ENCODE results near the gene AGRN. TPM values are rescaled to one million over a fixed set of nuclear protein-coding genes. Genes with fewer than 3 reads are reported as not detected.
"Not testable (repeated sequence)": the region's sequence is repeated elsewhere in the genome, so short reads cannot be mapped to it uniquely, and the experiment has no call there.

AGRN gene
- total RNA-seq, 1 donor from 2014 or later, result 1,083 TPM

DNA sequence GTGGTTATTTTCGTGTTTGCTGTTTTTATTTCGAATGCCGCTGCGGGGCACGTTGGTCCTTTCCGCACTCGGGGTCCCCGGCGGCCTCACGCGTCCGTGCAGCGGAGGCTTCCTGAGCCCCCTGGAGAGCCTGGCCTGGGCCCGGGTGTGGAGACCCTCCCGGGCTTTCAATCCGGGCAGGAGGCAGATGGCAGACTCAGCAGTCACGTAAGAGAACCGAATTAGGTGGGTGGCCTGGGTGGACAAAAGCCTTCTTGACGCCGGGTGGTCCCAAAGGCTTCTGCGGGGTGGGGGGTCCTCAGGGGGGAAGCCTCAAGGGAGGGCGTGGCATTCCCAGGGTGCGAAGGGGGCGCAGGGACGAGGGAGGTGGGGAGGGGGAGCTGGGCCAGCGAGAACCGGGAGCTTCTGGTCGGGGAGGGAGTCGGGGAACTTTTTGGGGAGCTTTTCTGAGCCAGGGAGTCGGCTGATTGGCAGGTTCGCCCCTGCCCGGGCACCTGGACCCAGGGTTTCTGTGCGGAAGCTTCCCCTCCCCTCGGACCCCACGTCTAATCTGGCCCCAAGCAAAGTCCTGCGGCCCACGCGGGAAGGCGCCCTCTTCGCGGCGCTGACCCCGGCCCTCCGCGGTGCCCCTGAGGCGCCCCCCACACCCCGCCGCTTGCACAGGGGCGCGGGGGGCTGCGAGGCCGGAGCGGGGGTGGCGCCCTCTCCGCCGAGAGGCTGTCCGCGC, 18.7 kb upstream of the AGRN start:
- DNase-seq (ENCODE audit: low read depth), result no peak

GRCh38 chr1:1003618-1004419, 16.1 kb upstream of the AGRN start:
- DNase-seq (ENCODE audit: low read depth), result no peak

- no peak for DNase-seq (ENCODE audit: low read depth)
These were observed 15.5 kb upstream of the AGRN start for GRCh38 chr1:1004420-1004779.

DNA sequence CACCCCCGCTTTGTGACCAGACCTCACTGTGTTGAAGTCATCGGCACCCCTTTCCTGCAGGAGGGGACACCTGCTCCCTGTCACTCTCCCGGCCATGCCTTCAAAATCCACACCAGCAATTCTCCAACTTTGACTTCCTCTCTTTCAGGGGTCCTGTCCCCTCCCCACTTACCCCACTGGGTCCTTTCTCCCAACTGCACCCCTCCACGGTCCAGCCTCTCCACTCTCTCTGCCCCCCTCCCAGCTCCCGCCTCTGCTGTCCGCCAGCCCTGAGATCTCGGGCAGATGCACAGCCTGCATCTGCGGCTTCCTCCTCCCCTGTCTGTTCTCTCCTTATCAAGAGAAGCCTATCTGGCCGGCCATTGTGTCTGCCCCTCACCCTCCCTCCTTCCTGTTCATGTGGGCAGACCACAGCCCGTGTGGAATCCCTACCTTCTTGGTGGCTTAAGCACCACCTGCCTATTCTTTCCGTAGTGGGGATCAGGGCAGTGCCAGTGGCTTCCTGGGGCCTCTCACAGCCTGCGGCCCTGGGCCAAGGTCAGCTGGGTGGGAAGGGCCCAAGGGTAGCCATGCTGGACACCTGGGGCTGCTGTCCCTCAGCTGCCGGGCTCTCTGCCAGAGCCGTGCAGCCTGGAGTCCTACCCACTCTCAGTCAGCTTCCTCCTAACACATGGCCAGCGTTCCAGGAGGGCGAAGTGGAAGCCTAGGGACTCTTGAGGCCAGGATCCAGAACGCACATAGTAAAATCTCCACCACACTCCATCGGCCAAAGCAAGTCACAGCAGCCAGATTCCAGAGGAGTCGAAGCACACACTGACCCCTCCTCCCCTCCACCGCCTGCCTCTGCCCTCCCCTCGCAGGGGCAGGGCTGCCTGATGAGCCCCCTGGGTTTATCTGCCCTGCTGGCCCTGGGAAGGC, 14.9 kb upstream of the AGRN start:
- DNase-seq (ENCODE audit: low read depth), result peak; percentile 37

DNA sequence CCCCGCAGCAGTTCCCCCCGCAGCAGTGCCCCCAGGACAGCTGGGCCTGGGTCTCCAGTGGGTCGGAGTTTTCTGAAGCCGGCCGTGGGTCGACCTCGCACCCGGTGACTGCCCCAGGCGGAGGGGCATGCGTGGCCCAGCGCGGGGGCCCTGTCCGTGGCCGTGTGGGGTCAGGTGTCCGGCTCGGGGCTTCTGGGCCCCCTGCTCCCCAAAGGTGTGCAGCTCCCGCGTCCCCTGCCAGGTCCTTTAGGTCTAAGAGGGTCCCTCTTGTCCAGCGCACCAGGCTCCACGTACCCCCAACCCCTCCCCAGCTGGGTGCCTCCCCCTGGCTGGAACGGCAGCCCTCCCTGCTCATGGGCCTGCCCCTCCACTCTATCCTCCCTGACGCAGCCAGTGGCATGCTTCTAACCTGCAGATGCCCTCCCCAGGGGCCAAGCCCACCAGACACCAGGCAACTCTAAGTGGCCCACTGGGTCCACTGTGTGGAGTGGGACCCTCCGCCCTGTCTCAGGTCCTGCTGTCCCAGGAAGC, 14.1 kb upstream of the AGRN start:
- DNase-seq (ENCODE audit: low read depth), result no peak

DNA sequence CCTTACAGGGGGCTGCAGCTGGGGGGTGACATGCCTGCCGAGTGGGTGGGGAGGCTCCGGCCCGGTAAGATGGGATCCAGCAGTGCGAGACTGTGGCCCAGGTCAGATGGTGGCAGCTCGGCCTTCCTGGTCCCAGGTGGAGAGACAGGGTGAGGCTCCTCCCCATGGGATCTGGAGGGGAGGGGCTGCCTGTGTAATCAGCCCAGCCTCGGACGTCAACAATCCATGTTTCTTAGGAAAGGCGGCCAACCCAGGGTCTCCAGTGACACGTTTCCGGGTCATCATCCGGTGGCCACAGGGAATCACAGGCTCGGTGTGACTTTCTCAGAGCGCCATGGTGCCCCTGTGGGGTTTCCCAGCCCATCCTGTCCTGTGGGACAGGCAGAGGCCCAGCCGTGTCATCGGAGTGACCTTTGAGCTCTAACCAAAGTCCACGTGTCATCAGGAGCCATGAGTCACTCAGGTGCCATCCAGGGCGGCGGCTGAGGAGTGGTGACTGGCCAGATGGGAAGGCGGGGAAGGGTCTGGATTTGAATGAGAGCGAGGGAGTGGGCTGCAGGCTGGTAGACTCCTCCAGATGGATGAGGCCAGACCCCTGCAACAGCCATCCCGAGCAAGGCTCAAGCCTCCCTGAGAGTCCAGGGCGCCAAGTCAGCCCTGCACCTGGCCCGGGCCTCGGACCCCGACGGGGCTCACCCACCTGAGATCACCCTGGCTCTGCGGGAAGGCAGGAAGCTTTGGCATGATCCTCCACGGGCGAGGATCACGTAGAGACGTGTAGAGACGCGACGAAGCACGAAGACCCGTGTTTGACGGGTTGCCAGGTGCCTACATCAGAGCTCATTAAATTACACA, 13.4 kb upstream of the AGRN start:
- DNase-seq (ENCODE audit: low read depth), result no peak

DNA sequence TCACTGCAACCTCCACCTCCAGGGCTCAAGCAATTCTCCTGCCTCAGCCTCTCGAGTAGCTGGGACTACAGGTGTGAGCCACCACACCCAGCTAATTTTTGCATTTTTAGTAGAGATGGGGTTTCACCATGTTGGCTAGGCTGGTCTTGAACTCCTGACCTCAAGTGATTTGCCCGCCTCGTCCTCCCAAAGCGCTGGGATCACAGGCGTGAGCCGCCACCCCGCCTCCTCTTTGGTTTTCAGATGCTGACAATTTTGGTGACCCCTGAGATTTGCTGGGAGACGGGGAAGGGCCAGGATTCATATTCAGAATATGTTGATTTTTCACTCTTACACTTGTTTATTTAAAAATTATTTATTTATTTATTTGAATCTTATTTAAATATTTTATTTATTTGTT, 9.8 kb upstream of the AGRN start:
- not testable (repeated sequence) for DNase-seq (ENCODE audit: low read depth)

DNA sequence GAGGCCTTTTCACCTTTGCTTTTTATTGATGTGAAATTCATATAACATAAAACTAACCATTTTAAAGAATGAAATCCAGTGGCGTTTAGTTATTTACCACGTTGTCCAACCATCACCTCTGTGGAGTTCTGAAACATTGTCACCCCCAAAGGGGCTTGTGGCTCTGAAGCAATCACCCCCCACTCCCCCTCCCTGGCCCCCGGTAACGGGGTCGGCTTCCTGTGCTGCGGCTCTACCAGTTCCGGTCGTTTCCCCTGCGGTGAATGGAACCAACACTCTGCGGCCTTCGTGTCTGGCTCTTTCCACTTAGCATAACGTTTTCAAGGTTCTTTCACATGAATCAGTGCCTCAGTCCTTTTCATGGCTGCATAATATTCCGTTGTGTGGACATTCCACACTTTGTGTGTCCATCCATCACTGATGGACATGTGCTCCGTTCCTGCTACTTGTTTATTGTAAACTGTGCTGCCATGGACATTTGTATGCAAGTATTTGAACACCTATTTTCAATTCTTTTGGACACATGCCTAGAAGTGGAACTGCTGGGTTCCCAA, 8.4 kb upstream of the AGRN start:
- DNase-seq (ENCODE audit: low read depth), result no peak

- DNase-seq (ENCODE audit: low read depth), result not testable (repeated sequence)
These were observed 7.2 kb upstream of the AGRN start for GRCh38 chr1:1012736-1013104.

DNA sequence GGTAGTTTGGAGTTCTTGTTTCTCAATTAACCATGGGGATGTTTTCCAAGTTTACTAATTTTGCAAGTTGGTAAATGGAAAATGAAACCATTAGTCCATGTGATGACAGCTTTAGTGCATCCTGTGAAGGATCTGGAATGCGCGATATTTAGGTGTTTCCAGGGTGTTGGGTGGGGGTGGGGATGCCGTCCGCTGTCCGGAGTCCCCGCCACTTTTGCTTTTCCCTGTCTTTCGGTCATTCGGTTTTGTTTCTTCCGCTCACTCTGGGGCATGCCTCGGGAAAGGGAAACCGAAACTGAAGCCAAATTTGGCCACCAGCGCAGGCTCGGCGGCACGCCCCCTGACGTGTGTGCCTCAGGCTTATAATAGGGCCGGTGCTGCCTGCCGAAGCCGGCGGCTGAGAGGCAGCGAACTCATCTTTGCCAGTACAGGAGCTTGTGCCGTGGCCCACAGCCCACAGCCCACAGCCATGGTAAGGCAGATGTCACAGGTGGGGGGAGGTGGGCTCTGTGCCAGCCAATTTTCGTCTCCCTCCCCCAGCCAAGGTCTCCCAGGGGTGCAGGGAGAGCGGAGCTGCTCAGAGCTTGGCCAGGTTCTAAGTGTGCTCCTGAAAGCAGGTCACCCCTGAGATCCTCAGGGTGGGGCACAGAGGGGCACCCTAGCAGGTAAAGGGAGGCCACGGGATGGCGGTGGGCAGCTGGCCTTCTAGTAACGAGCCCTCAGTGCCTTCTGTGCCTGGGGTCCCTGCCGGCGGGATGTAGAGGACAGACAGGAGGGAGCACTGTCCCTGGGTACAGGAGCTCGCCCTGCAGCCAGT, 6.6 kb upstream of the AGRN start, which contains the start of gene ISG15:
ISG15 (plus strand) TSS at position 393 of the 817 bp plus-strand sequence; CDS start at position 470, 77 bp downstream.
- DNase-seq (ENCODE audit: low read depth), result peak; percentile 62

DNA sequence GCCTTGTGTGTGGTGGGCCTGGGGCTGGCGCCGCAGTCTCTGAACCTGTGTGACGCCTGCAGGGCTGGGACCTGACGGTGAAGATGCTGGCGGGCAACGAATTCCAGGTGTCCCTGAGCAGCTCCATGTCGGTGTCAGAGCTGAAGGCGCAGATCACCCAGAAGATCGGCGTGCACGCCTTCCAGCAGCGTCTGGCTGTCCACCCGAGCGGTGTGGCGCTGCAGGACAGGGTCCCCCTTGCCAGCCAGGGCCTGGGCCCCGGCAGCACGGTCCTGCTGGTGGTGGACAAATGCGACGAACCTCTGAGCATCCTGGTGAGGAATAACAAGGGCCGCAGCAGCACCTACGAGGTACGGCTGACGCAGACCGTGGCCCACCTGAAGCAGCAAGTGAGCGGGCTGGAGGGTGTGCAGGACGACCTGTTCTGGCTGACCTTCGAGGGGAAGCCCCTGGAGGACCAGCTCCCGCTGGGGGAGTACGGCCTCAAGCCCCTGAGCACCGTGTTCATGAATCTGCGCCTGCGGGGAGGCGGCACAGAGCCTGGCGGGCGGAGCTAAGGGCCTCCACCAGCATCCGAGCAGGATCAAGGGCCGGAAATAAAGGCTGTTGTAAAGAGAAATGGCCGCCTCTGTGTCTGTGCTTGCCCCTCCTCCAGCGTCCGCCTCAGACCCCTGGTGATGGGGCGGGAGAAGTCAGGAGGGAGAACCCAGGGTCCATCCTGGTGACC, 5.8 kb upstream of the AGRN start:
- DNase-seq (ENCODE audit: low read depth), result no peak

DNA sequence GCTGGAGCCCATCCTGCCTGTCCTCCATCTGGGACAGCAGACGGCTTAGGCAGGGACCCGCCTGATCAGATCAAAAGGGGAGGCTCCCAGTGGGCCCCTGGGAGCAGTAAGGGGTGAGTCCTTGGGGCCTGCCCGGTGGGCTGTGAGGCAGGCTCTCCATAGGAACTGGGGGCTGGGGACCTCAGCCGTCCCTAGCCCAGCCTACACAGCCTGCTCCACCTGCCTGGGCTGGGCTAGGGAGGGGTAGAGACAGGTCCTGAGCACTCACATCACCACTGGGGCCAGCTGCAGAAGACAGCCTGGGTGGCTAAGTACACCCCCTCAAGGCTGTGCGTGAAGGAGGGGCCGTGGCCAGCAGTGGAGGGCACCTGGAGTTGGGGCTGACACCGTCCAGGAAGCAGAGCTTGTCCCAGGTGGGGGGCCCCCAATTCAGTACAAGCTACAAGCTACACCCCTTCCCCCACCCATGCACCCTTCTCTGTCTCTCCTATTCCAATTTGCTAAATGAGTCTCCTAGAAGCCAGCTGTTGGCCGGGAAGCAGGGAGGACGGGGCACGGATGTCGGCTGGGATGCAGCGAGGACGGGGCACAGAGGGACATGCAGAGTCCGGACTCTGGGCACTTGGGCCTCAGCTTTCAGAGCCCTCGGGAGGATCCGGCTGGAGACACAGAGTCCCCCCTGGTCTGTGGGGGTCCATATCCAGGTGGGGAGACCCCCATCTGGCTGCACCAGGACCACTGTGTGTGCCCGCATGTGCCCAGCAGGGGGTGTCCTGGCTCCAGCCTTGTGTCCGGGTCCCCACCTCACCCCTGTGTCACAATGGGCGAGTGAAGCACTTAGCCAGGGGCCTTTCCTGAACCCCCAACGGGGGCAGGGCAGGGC, 4.9 kb upstream of the AGRN start:
- DNase-seq (ENCODE audit: low read depth), result no peak

GRCh38 chr1:1017397-1018320, 2.3 kb upstream of the AGRN start:
- DNase-seq (ENCODE audit: low read depth), result not testable (repeated sequence)

GRCh38 chr1:1018321-1018685, 1.6 kb upstream of the AGRN start:
- not testable (repeated sequence) for DNase-seq (ENCODE audit: low read depth)

- peak; percentile 64 for DNase-seq (ENCODE audit: low read depth)
These were observed 559 bp upstream of the AGRN start for GRCh38 chr1:1019122-1019999.

GRCh38 chr1:1020415-1021009, 592 bp downstream of the AGRN start:
- no peak for DNase-seq (ENCODE audit: low read depth)

Measured in renal cortical epithelial cell (primary cell).